ENCODE results near the gene C16orf89.

C16orf89 gene

GRCh38 chr16:5001571-5001970 lies 64.2 kb downstream of the C16orf89 start:
- H3K79me2 ChIP-seq: no peaks in the 10 kb centered on the region
- no peak overlapping the region for H3K27ac ChIP-seq
- no peaks in the 10 kb centered on the region for H3K4me1 ChIP-seq
- H3K4me2 ChIP-seq (ENCODE audit: low read length): no peak overlapping the region
- no peak overlapping the region for H2AFZ ChIP-seq
- no peak for TF ChIP-seq CTCF (IDR thresholded peaks at IDR 0.05)
- no peak overlapping the region for H3K4me3 ChIP-seq (ENCODE audit: low read depth, low read length)
- no peaks in the 10 kb centered on the region for H3K9me3 ChIP-seq (ENCODE audit: control insufficient read depth, low read length)
- no peaks in the 10 kb centered on the region for H3K36me3 ChIP-seq (ENCODE audit: control insufficient read depth, insufficient read depth, low read length)
- no peak overlapping the region for H3K9ac ChIP-seq
- no peaks in the 10 kb centered on the region for H3K27me3 ChIP-seq (ENCODE audit: control insufficient read depth, insufficient read depth, low read length)

GRCh38 chr16:5000573-5001001 lies 65.2 kb downstream of the C16orf89 start:
- Histone ChIP-seq H3K4me2 (ENCODE audit: low read length) (no peak overlapping the region), H3K27me3 (ENCODE audit: control insufficient read depth, insufficient read depth, low read length) (no peaks in the 10 kb centered on the region)

DNA sequence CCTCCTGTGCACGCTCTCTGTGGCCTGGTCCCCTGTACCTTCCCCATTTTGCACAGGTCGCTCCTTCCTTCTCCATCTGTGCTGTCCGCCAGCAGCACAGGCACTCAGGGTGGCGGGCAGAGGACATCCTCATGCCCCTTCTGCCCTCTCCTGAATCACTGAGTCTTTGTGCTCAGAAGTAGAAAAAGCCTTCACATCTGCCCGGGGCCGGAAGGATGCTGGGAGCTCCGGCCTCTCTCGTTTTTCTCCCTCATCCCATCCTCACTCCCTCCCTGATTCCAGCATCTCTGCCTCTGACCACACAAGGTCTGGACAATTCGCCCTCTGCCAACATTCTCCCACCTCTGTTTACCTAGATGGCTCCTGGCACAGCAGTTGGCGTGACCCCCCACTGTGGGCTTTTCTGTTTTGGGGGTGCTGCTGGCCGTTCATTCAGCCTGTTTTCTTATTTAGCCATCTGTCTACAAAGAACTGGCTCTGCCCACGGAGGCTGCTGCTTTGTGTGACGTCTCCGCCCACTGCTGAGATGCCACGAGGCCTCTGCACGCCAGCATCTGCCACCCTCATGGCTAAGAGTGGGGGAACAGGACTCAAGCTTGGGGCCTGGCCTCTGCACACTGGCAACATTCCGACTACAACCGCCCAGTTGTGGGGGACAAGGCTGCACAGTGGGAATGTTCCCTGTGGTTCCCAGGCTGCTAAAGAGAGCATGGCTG lies 70.9 kb downstream of the C16orf89 start:
- H3K79me2 ChIP-seq: no peaks in the 10 kb centered on the region
- H3K9me3 ChIP-seq (ENCODE audit: control insufficient read depth, low read length): no peaks in the 10 kb centered on the region
- no peak overlapping the region for H3K4me2 ChIP-seq (ENCODE audit: low read length)
- H3K4me1 ChIP-seq: no peaks in the 10 kb centered on the region
- no peak for TF ChIP-seq CTCF (IDR thresholded peaks at IDR 0.05)
- H3K27ac ChIP-seq: no peak overlapping the region
- no peak overlapping the region for H3K4me3 ChIP-seq (ENCODE audit: low read depth, low read length)
- H3K36me3 ChIP-seq (ENCODE audit: control insufficient read depth, insufficient read depth, low read length): no peaks in the 10 kb centered on the region
- no peaks in the 10 kb centered on the region for H3K27me3 ChIP-seq (ENCODE audit: control insufficient read depth, insufficient read depth, low read length)
- no peak overlapping the region for H3K9ac ChIP-seq
- no peak overlapping the region for H2AFZ ChIP-seq

More at GRCh38 chr16:5000573-5001001, 65.2 kb downstream of the C16orf89 start:
- Histone ChIP-seq H3K9me3 (ENCODE audit: control insufficient read depth, low read length) (no peaks in the 10 kb centered on the region), H3K27ac (no peak overlapping the region), H3K9ac (no peak overlapping the region), H3K4me3 (ENCODE audit: low read depth, low read length) (no peak overlapping the region), H3K79me2 (no peaks in the 10 kb centered on the region), H2AFZ (no peak overlapping the region), H3K4me1 (no peaks in the 10 kb centered on the region), H3K36me3 (ENCODE audit: control insufficient read depth, insufficient read depth, low read length) (no peaks in the 10 kb centered on the region)
- TF ChIP-seq CTCF (IDR thresholded peaks at IDR 0.05): no peak

All from parathyroid adenoma (tissue), 2 donors.